Activated T-helper 1 cell treated with anti-CD3 and anti-CD28 coated beads, Interleukin-2, amount 50 U/mL, for 16 hours (primary cell): ENCODE data around the gene ECPAS.
"Not testable (repeated sequence)": the region's sequence is repeated elsewhere in the genome, so short reads cannot be mapped to it uniquely, and the experiment has no call there.

Source experiments
- DNase-seq, 2 donors: peaks; one replicate each; pipeline ENCODE4 v3.0.0-alpha.2; 2020; ENCODE audit warnings: low read depth in 1 of 2, low spot score in 1 of 2

ECPAS gene, protein sequence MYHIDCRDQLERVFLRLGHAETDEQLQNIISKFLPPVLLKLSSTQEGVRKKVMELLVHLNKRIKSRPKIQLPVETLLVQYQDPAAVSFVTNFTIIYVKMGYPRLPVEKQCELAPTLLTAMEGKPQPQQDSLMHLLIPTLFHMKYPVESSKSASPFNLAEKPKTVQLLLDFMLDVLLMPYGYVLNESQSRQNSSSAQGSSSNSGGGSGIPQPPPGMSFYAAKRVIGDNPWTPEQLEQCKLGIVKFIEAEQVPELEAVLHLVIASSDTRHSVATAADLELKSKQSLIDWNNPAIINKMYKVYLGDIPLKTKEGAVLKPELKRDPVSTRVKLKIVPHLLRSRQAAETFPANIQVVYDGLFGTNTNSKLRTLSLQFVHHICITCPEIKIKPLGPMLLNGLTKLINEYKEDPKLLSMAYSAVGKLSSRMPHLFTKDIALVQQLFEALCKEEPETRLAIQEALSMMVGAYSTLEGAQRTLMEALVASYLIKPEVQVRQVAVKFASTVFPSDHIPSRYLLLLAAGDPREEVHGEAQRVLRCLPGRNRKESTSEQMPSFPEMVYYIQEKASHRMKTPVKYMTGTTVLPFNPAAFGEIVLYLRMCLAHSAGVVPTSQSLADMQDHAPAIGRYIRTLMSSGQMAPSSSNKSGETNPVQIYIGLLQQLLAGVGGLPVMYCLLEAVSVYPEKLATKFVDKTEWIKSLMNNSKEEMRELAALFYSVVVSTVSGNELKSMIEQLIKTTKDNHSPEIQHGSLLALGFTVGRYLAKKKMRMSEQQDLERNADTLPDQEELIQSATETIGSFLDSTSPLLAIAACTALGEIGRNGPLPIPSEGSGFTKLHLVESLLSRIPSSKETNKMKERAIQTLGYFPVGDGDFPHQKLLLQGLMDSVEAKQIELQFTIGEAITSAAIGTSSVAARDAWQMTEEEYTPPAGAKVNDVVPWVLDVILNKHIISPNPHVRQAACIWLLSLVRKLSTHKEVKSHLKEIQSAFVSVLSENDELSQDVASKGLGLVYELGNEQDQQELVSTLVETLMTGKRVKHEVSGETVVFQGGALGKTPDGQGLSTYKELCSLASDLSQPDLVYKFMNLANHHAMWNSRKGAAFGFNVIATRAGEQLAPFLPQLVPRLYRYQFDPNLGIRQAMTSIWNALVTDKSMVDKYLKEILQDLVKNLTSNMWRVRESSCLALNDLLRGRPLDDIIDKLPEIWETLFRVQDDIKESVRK (N-terminal part only)

GRCh38 chr9:111483858-111484571 lies at the start of gene ECPAS:
Gene ECPAS, minus strand, starts transcription at chr9:111484383. Its CDS starts 11,465 bp downstream, at chr9:111472918.
- DNase-seq = peak; percentile 26 to 49

DNA sequence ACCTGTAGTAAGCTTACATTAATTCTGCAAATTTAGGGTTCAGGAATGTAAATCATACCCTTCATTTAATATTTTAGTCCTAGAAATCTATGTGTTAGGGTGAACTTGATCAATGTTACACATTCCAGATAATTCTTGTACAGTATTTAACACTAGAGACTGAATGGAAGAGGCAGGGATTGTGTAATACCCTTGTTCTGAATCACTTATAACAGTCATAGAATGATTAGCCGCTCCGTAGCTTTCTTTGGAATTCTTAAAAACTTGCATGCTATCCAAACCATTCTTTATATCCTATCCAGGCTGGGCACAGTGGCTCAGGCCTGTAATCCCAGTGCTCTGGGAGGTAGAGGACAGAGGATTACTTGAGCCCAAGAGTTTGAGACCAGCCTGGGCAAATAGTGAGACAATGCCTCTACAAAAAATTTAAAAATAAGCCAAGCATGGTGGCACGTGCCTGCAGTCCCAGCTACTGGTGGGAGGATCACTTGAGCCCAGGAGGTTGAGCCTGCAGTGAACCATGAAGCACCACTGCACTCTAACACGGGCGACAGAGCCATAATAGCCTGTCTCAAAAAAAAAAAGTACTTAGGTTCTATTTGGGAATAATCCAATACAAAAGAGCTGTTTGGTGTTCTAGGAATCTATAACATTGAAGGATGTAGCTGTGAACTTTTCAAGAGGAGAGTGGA lies 49.1 kb upstream of the ECPAS start:
- no peak for DNase-seq

GRCh38 chr9:111531716-111532115 lies 47.5 kb upstream of the ECPAS start:
- DNase-seq = no peak

- no peak for DNase-seq
These were observed 45.6 kb upstream of the ECPAS start for GRCh38 chr9:111529787-111530186.

DNA sequence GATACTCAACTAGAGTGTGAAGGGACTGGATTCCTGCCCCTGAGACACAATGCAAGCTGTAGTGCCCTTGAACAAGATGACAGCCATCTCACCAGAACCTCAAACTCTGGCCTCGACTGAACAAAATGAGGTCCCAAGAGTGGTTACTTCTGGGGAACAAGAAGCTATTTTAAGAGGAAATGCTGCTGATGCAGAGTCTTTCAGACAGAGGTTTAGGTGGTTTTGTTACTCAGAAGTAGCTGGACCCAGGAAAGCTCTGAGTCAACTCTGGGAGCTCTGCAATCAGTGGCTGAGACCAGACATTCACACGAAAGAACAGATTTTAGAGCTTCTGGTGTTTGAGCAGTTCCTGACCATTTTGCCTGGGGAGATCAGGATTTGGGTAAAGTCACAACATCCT lies 43.2 kb upstream of the ECPAS start:
- no peak for DNase-seq

DNA sequence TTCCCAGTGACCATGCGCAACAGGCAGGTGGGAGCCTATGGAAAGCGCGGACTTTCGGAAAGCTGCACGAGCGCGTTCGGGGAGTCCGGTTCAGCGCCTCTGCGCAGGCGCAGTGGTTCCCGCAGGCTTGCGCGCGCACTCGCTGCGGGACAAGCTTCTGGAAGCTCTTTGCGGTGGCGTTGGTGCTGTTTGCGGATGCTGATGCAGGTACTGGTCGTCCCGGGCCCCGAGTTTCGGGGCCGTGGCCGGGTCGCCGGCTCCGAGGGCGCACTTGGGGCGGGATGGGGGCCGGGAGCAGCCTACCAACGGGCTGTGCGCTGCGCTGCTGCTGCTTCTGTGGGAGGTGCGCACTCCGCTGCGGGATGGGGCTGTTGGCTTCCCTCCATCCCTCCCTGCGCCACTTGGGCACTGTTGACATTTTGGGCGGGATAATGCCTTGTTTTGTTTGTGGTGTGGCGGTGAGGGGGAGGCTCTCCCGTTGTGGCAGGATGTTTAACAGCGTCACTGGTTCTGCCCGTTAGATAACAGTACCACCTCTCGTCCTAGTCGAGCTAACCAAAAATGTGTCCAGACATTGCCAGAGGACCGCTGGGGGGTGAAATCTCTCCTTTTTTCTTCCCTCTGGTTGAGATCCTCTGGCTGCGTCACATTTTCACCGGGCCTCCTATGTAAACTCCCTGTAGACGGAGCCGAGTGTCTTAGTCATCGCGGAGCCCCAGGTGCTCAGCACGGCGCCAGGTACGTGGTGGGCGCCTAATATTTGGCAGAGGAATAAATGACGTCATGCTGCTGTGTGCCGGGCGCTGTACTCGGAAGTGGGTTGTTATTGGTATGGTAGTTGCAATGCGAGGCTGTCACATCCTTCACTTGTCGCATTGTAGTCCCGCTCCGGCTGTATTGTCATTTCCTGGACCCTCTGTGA lies 41.1 kb upstream of the ECPAS start, which contains the start of gene ZNF483:
TSS of gene ZNF483 (plus strand) at position 124 of the 922 bp plus-strand sequence. CDS start 2,217 bp downstream, outside the sequence.
- DNase-seq = peak; percentile 41 to 49

DNA sequence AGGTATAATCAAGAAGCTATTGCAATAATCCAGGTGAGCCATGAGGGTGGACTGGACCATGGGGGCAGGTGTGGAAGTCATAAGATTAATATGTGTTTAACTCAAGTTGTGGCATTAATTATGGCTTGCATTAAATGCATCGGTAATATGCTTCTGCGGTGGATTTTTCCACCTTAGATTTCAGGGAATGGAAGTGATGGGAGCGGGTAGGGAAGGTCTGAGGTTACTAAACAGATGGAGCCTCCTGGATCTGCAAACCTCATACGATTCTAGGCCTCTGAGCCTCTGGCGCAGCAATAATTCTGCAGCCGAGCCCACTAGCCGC lies 40.5 kb upstream of the ECPAS start:
- no peak for DNase-seq

DNA sequence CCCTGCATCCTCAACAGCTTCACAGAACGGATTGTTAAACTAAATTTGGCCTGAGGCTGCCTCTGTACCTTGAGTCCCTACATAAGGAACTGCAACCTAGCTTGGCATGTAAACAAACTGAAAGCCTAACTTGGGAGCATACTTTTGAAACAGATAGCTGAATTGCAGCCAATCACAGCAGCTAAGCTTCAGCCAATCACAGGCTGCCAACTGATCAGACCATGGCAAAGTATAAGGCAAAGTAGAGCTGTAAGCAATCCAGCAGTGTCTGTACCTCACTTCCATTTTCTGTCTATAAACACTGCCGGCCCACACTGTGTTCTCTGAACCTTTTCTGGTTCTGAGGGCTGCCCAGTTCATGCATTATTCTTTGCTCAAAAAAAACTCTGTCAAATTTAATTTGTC lies 31.9 kb upstream of the ECPAS start:
- DNase-seq = no peak

- DNase-seq = no peak
These were observed 30.8 kb upstream of the ECPAS start for GRCh38 chr9:111514967-111515366.

DNA sequence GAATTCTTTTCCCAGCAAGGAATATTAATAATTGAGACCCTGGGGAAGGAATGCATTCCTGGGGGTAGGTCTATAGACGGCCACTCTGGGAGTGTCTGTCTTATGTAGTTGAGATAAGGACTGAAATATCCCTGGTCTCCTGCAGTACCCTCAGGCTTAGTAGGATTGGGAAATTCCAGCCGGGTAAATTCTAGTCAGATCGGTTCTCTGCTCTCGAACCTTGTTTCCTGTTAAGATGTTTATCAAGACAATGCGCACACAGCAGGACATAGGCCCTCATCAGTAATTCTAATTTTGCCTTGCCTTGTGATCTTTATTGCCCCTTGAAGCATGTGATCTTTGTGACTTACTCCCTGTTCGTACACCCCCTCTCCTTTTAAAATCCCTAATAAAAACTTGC lies 27.4 kb upstream of the ECPAS start:
- DNase-seq = not testable (repeated sequence)

DNA sequence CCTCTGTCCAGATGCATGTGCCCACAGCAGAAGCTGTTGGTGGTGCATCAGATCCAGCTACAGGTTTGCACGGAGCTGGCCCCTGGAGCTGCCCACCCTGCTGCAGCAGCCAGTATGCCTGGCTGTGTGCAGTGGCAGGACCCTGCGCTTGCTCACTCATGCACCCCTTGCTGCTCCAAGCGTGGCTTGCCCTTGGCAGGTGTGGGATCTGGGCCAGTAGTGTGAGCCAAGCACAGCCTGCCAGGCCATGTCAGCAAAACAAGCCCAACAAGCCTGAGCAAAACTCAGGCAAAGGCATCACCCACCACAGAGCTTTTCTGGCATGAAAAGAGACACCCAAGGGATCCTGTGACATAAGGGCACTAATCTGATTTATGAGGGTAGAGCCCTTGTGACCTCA lies 18.3 kb upstream of the ECPAS start:
- DNase-seq = no peak

DNA sequence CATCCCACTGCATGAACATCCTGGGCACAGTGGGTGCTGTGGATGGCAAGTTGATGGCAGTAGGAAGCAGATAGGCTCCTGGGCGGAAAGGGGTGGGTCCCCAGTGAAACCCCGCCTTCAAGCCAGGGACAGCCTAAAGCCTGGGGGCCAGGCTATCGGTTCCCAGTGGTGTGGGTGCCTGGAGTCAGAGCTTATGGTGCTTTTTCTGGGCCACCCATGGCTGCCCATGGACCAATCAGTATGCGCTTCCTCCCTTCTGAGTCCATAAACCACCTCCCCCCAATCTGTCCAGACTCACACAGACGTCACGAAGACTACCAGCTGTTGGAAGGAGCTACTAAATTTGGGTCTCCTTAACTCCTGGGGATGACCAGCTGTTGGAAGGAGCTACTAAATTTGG lies 17.5 kb upstream of the ECPAS start:
- DNase-seq = no peak

GRCh38 chr9:111501005-111501562 lies 16.9 kb upstream of the ECPAS start:
- no peak for DNase-seq

DNA sequence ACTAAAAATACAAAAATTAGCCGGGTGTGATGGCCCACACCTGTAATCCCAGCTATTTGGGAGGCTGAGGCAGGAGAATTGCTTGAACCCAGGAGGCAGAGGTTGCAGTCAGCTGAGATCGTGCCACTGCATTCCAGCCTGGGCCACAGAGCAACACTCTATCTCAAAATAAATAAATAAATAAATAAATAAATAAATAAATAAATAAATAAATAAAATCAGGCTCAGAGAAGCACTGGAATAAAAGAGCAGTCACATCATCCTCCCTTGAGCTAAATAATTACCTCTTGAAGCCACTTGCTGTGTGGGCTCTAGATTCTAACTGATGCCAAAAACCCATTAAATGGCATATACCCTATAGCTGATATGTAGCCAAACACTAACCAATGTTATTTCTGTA lies 13.0 kb upstream of the ECPAS start:
- DNase-seq = not testable (repeated sequence)

GRCh38 chr9:111484572-111484894 lies 350 bp upstream of the ECPAS start:
- DNase-seq = no peak

DNA sequence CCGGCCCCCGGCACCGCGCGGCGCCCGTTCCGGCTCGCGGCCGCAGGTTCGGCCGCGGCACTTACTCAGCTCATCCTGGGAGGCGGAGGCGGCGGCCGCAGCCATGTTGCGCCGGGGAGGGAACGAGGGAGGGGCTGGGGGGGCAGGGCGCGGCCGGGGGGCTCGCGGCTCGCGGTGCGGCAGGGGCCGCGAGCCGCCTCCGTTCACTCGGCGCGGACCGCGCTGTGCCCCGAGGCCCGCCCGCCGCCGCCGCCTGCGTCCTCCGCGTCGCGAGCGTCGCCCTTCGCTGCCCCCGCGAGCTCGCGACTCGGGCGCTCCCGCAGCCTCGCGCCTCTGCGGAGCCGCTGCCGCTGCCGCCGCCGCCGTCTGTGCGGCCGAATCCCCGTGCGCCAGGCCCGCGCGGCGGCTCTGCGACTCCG lies 735 bp downstream of the ECPAS start:
- DNase-seq = peak; percentile 13 to 52

DNA sequence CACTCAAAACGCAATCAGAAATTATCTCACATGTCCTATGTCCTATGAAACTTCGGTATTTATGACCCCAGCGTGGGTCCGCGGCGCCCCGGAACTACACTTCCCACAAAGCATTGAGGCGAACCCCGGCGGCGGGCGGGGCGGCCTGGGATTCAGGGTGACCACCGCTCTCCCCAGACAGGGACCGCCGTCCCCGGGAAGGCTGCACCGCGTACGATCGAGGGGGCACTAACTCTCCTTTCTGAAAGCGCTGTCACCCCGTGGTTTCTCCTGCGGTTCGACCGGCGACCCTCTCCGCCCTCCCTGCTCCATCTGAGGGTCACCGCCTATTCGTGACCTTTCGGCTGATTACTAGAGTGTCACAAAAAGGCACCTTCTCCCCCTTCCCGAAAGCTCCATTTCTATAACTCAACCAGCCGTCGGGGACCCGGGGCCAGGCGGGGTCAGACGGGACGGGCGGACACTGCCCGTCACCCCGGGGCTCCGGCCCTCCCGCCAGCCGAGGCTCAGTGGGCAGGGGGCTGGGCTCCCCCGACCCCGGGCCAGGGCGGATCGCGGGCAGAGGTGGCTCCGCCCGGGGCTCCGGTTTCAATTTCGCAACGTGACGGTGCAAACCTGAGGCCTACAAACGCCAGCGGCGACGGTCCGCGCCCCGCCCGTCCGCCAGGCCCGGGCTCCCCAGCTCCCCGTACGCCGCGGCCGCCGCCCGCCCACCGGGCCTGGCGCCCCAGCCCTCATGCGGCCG lies 1.3 kb downstream of the ECPAS start:
- peak; percentile 23 to 44 for DNase-seq
